HepG2 (cell line): ENCODE results near the gene WDR76. TPM values are rescaled to one million over a fixed set of nuclear protein-coding genes. Genes with fewer than 3 reads are reported as not detected.
A peak's percentile ranks its signal among the peaks of the same experiment; 100 is the strongest.

ENCODE experiments used
- AHR ChIP-seq: IDR thresholded peaks from 2 replicates; pipeline ENCODE4 v1.6.1; 2018; ENCODE audit warnings: missing genetic modification reagents, missing compliant biosample characterization
- BCL3 ChIP-seq: sonication (generic); formaldehyde crosslinking; IDR thresholded peaks from 2 replicates; pipeline ENCODE4 v1.5.1; 2020; ENCODE audit warnings: mild to moderate bottlenecking, missing genetic modification reagents, moderate library complexity
- KLF12 ChIP-seq: sonication (generic); formaldehyde crosslinking; IDR thresholded peaks from 2 replicates; pipeline ENCODE4 v1.4.0; 2020; ENCODE audit warnings: missing genetic modification reagents, borderline replicate concordance
- KLF9 ChIP-seq: IDR thresholded peaks from 2 replicates; pipeline ENCODE4 v1.6.1; 2016; ENCODE audit warnings: low read depth
- MAFF ChIP-seq: IDR thresholded peaks from 2 replicates; pipeline ENCODE4 v1.6.1; 2011; ENCODE audit warnings: low read depth, low read length, improper control_type of control experiment
- MED1 ChIP-seq: sonication (generic); formaldehyde crosslinking; IDR thresholded peaks from 2 replicates; pipeline ENCODE4 v1.4.0; 2020; ENCODE audit warnings: missing genetic modification reagents
- NFKB2 ChIP-seq: sonication (generic); formaldehyde crosslinking; IDR thresholded peaks from 2 replicates; pipeline ENCODE4 v1.4.0; 2020; ENCODE audit warnings: missing genetic modification reagents, borderline replicate concordance
- RXRB ChIP-seq: IDR thresholded peaks from 2 replicates; pipeline ENCODE4 v1.6.1; 2016; ENCODE audit warnings: borderline replicate concordance, missing genetic modification reagents, missing compliant biosample characterization
- SALL1 ChIP-seq: sonication (generic); formaldehyde crosslinking; IDR thresholded peaks from 2 replicates; pipeline ENCODE4 v1.8.0; 2022; ENCODE audit warnings: mild to moderate bottlenecking, missing genetic modification reagents
- SMARCC2 ChIP-seq: fragments of 450-650 bp; IDR thresholded peaks from 2 replicates; pipeline ENCODE4 v1.6.1; 2017; ENCODE audit warnings: antibody characterized with exemption, mild to moderate bottlenecking
- SNRNP70 ChIP-seq: fragments of 200-400 bp; formaldehyde crosslinking; IDR thresholded peaks from 2 replicates; pipeline ENCODE4 v1.6.1; 2017; ENCODE audit warnings: mild to moderate bottlenecking, low read depth, low read length, moderate library complexity
- SOX6 ChIP-seq, 2 experiments: fragments of 450-650 bp in 1 of 2; sonication (generic) in 1 of 2; formaldehyde crosslinking in 1 of 2; IDR thresholded peaks; 2 replicates each; pipeline versions ENCODE4 v1.4.0 to v1.6.1; 2017 to 2020; ENCODE audit warnings: antibody characterized with exemption in 1 of 2, mild to moderate bottlenecking in 1 of 2, missing genetic modification reagents in 1 of 2
- ZKSCAN5 ChIP-seq: sonication (generic); formaldehyde crosslinking; IDR thresholded peaks from 2 replicates; pipeline ENCODE4 v1.5.1; 2020; ENCODE audit warnings: mild to moderate bottlenecking, missing genetic modification reagents
- ZNF121 ChIP-seq: sonication (generic); formaldehyde crosslinking; IDR thresholded peaks from 2 replicates; pipeline ENCODE4 v1.5.0; 2020; ENCODE audit warnings: mild to moderate bottlenecking, missing genetic modification reagents
- ZNF124 ChIP-seq: sonication (generic); formaldehyde crosslinking; IDR thresholded peaks from 2 replicates; pipeline ENCODE4 v1.4.0; 2020; ENCODE audit warnings: missing genetic modification reagents
- ZNF136 ChIP-seq: sonication (generic); formaldehyde crosslinking; IDR thresholded peaks from 2 replicates; pipeline ENCODE4 v1.8.1; 2022; ENCODE audit warnings: low read depth, mild to moderate bottlenecking, moderate library complexity, missing genetic modification reagents
- ZNF224 ChIP-seq: sonication (generic); formaldehyde crosslinking; IDR thresholded peaks from 2 replicates; pipeline ENCODE4 v1.5.0; 2020; ENCODE audit warnings: mild to moderate bottlenecking, missing genetic modification reagents
- ZNF326 ChIP-seq: sonication (generic); formaldehyde crosslinking; IDR thresholded peaks from 2 replicates; pipeline ENCODE4 v1.4.0; 2020; ENCODE audit warnings: missing genetic modification reagents, borderline replicate concordance
- ZNF558 ChIP-seq: sonication (generic); formaldehyde crosslinking; IDR thresholded peaks from 2 replicates; pipeline ENCODE4 v1.9.0; 2022; ENCODE audit warnings: mild to moderate bottlenecking, missing genetic modification reagents, borderline replicate concordance
- ZNF775 ChIP-seq: sonication (generic); formaldehyde crosslinking; IDR thresholded peaks from 2 replicates; pipeline ENCODE4 v1.4.0; 2020; ENCODE audit warnings: missing genetic modification reagents, mild to moderate bottlenecking, moderate library complexity, borderline replicate concordance
- ZNF780A ChIP-seq: sonication (generic); formaldehyde crosslinking; IDR thresholded peaks from 2 replicates; pipeline ENCODE4 v1.8.0; 2022; ENCODE audit warnings: mild to moderate bottlenecking, missing genetic modification reagents, moderate library complexity
- ZNF790 ChIP-seq: sonication (generic); formaldehyde crosslinking; IDR thresholded peaks from 2 replicates; pipeline ENCODE4 v1.8.0; 2022; ENCODE audit warnings: missing genetic modification reagents, mild to moderate bottlenecking, borderline replicate concordance
- polyA plus RNA-seq, 8 experiments: library from polyadenylated mRNA; depleted of rRNA in 3 of 8; stranded (reverse) in 7 of 8; unstranded in 1 of 8; fragments of >200 nt; fragmentation: Illumina TruSeq in 4 of 8; extraction: Trizol in 4 of 8; gene quantifications; 2 replicates each; pipeline versions ENCODE4 v1.2.1 to v1.2.3, GENCODE V29; 2011 to 2016; ENCODE audit warnings: low read depth in 4 of 8, missing spikeins in 1 of 8, mixed read lengths in 1 of 8; ENCODE audit not compliant: insufficient read depth in 1 of 8
- total RNA-seq, 5 experiments: library from RNA; depleted of rRNA; stranded (reverse); fragments of >200 nt; fragmentation: Illumina TruSeq; extraction: Trizol; gene quantifications; 2 replicates each; pipeline ENCODE4 v1.2.3, GENCODE V29; 2016; ENCODE audit warnings: low read depth in 1 of 5
- TF ChIP-seq, protein P1 (sequence below): sonication (generic); formaldehyde crosslinking; IDR thresholded peaks from 2 replicates; pipeline ENCODE4 v1.5.0; 2020; ENCODE audit warnings: missing genetic modification reagents
- TF ChIP-seq, protein P2 (sequence below): sonication (generic); formaldehyde crosslinking; IDR thresholded peaks from 2 replicates; pipeline ENCODE4 v1.4.0; 2020; ENCODE audit warnings: missing genetic modification reagents
- TF ChIP-seq, protein P3 (sequence below): sonication (generic); formaldehyde crosslinking; IDR thresholded peaks from 2 replicates; pipeline ENCODE4 v1.8.0; 2022; ENCODE audit warnings: missing genetic modification reagents, mild to moderate bottlenecking, moderate library complexity, borderline replicate concordance

Gene WDR76
- total and polyA plus RNA-seq, 2 of the 13 experiments (the other 11 are each of a cell fraction or from before 2014, with no cell fraction given) = 1.1 to 9.7 TPM

- TF ChIP-seq ZNF780A = no peak
- TF ChIP-seq ZNF124 = no peak
- no peak for TF ChIP-seq ZNF775 (CRISPR knock-in tag)
- TF ChIP-seq ZKSCAN5 (CRISPR knock-in tag) = no peak
- TF ChIP-seq MAFF = no peak
- no peak for TF ChIP-seq KLF12 (CRISPR knock-in tag)
- peak; percentile 82; the same call in 1 of the 2 replicates for TF ChIP-seq ZNF224 (CRISPR knock-in tag)
- peak; percentile 49; the same call in 1 of the 2 replicates for TF ChIP-seq ZNF558 (CRISPR knock-in tag)
- TF ChIP-seq BCL3 = no peak
- TF ChIP-seq MED1 (CRISPR knock-in tag) = peak; percentile 61
- TF ChIP-seq SOX6 (IDR thresholded peaks at IDR 0.05) = no peak
- TF ChIP-seq SOX6 (CRISPR knock-in tag; IDR thresholded peaks at IDR 0.05) = peak; percentile 30; the same call in 1 of the 2 replicates
- TF ChIP-seq, protein P1, sequence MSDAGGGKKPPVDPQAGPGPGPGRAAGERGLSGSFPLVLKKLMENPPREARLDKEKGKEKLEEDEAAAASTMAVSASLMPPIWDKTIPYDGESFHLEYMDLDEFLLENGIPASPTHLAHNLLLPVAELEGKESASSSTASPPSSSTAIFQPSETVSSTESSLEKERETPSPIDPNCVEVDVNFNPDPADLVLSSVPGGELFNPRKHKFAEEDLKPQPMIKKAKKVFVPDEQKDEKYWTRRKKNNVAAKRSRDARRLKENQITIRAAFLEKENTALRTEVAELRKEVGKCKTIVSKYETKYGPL (CRISPR knock-in tag) = no peak
- TF ChIP-seq AHR (CRISPR knock-in tag) = no peak
- TF ChIP-seq, protein P2, sequence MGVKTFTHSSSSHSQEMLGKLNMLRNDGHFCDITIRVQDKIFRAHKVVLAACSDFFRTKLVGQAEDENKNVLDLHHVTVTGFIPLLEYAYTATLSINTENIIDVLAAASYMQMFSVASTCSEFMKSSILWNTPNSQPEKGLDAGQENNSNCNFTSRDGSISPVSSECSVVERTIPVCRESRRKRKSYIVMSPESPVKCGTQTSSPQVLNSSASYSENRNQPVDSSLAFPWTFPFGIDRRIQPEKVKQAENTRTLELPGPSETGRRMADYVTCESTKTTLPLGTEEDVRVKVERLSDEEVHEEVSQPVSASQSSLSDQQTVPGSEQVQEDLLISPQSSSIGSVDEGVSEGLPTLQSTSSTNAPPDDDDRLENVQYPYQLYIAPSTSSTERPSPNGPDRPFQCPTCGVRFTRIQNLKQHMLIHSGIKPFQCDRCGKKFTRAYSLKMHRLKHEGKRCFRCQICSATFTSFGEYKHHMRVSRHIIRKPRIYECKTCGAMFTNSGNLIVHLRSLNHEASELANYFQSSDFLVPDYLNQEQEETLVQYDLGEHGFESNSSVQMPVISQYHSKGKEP (CRISPR knock-in tag) = 0 out of 2 replicates have a peak, but pooled peaks have one; percentile 20
- TF ChIP-seq, protein P3, sequence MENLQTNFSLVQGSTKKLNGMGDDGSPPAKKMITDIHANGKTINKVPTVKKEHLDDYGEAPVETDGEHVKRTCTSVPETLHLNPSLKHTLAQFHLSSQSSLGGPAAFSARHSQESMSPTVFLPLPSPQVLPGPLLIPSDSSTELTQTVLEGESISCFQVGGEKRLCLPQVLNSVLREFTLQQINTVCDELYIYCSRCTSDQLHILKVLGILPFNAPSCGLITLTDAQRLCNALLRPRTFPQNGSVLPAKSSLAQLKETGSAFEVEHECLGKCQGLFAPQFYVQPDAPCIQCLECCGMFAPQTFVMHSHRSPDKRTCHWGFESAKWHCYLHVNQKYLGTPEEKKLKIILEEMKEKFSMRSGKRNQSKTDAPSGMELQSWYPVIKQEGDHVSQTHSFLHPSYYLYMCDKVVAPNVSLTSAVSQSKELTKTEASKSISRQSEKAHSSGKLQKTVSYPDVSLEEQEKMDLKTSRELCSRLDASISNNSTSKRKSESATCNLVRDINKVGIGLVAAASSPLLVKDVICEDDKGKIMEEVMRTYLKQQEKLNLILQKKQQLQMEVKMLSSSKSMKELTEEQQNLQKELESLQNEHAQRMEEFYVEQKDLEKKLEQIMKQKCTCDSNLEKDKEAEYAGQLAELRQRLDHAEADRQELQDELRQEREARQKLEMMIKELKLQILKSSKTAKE (CRISPR knock-in tag) = no peak
- TF ChIP-seq ZNF136 (CRISPR knock-in tag) = no peak
- TF ChIP-seq SNRNP70 = no peak
- TF ChIP-seq SMARCC2 = no peak
- no peak for TF ChIP-seq ZNF121
- TF ChIP-seq KLF9 = no peak
- TF ChIP-seq RXRB = peak; percentile 32; the same call in 1 of the 2 replicates
- TF ChIP-seq ZNF790 = no peak
- TF ChIP-seq ZNF326 = 0 out of 2 replicates have a peak, but pooled peaks have one; percentile 65
- peak; percentile 80 for TF ChIP-seq SALL1 (CRISPR knock-in tag)
- TF ChIP-seq NFKB2 (CRISPR knock-in tag) = no peak
These were observed 26.3 kb upstream of the WDR76 start, which contains the start of gene HYPK (continued) for GRCh38 chr15:43800286-43801141.
